COLO829 (cell line): ENCODE data around the gene CFD.
"Not testable (repeated sequence)": the region's sequence is repeated elsewhere in the genome, so short reads cannot be mapped to it uniquely, and the experiment has no call there.

ENCODE experiments used
- DNase-seq: peaks from one replicate; pipeline ENCODE4 v3.0.0; 2012; ENCODE audit warnings: low spot score

Gene CFD

DNA sequence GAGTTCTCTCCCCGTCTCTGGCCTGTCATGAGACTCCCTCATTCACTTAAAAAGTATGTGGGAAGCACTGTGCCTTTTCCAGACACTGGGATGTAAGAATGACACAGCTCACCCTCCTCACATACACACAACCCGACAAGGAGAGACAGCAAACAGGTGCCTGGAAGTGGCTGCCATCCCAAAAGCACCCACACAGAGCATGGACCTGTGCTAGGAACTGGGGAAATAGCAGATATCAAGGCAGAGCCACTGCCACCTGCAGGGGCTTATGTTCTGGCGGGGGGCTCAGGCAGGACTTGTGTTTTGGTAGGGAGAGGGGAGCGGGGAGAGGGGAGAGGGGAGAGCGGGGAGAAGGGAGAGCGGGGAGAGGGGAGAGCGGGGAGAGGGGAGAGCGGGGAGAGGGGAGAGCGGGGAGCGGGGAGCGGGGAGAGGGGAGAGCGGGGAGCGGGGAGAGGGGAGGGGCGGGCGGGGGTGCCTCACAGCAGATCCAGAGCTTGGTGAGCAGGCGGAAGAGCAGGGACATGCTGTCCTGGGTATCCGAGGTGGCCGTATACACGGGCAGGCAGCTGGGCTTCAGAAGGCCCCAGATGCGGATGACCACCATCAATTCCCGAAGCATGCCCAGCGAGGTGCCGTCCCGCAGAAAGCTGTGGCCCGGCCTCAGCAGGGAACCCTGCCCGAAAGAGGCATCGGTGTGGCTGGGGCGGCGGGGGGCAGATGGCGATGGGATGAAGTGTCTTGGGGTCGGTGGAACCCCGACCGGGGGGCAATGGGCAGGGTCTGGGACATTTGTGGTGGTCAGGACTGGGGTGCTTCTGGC, 12.2 kb downstream of the CFD start:
- no peak for DNase-seq

DNA sequence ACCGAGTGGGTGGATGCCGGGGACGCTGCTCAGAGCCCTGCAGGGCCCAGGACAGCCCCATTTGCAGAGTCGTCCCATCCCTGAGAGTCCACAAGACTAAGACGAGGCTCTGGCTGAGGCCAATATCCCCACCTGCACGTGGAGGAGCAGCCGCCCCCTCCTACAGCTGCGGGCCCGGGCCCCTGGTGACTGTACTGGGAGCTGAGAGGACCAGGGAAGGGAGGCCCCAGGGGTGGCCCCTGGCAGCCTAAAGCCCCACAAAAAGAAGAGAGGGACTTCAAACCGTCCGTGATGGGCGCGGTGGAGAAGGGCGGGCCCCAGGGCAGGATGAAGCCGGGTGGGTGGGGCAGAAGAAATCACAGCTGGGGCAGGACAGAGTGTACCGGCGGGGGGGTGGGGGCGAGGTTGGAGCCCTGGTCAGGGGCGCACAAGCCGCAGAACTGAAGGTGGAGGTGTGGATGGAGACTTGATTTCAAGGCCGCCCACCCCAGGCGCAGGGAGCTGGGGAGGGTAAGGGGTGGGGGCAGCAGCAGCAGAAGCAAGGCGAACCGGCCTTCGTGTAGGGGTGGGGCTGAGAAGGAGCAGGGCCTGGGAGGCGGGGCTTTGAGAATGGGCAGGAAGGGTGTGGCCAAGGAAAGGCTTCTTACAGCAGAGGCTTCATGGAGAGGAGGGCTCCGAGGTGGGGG, 12.9 kb downstream of the CFD start:
- DNase-seq = peak; percentile 90

DNA sequence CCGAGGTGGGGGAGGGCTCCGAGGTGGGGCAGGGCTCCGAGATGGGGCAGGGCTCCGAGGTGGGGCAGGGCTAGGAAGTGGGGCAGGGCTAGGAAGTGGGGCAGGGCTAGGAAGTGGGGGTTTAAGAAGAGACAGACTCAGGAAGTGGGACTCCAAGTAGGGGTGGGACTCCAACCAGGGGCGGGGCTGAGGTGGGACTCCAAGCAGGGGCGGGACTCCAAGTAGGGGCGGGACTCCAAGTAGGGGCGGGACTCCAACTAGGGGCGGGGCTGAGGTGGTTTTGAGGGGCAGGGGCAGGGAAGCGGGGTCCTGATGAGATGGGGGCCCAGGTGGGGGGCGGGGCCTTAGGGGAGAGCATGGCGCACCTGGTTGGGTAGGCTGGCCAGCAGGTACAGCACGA, 13.6 kb downstream of the CFD start:
- peak; percentile 88 for DNase-seq

DNA sequence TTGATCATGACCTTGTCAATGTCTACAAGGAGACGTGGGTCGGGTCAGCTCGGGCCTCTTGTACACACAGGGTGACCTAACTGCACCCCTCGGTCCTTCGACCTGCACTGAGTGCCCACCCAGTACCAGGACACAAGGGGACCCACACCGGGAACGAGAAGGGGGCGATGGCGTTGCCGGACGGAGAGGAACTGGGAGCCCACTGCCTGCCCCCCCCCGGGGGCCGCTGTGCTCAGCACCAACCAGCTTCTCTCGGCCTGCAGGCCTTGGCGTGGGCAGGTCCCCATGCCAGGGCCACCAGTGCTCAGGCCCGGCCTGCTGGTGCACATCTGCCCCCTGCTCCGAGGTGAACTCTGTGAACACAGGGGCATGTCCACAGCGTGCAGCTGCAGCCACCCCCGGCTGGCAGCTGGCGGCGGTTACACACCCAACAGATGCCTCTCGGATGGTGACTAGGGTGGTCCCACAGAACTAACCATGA, 14.1 kb downstream of the CFD start:
- no peak for DNase-seq

DNA sequence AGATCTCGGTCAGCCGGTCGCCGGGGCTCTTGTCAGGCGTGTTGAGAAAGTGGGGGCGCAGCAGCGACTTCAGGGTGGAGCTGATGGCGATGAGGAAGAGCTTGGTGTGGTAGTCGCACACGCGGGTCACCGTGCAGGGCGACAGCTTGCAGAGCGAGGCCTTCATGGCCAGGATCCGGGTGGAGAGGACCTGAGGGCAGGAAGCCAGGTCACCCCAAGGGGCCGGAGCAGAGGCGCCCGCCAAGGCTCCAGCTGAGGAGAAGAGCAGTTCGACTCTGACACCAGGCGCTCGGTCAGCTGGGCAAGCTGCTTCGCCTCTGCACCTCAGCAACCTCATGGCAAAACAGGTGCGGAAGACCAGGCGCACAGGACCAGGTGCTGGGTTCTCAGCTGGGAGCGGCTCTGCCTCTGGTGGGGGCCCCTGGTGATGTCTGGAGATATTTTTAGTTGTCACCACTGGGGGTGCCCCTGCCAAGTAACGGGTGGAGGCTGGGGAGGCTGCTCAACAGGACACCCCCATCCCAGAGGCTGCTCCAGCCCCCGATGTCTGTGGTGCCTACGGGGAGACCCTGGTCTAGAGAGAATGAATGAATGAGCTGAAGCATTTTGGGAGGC, 15.9 kb downstream of the CFD start:
- no peak for DNase-seq

DNA sequence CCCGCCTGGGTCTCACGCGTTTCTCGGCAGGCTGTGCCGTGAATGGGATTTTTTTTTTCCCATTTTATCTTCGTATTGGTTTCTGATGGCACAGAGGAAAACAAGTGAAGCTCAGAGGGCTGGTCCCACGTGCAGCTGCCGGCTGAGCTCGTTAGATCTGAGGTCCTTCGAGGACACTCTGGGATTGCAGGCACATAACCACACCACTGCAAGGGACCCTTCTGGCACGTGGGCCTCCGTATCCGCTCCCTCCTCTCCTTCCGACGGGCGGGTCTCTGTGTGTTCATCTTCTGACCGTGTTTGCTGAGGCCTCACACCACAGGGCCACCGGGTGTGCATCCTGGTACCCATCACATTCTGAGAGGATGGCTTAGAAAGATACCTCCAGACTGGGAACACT, 16.6 kb downstream of the CFD start:
- no peak for DNase-seq

DNA sequence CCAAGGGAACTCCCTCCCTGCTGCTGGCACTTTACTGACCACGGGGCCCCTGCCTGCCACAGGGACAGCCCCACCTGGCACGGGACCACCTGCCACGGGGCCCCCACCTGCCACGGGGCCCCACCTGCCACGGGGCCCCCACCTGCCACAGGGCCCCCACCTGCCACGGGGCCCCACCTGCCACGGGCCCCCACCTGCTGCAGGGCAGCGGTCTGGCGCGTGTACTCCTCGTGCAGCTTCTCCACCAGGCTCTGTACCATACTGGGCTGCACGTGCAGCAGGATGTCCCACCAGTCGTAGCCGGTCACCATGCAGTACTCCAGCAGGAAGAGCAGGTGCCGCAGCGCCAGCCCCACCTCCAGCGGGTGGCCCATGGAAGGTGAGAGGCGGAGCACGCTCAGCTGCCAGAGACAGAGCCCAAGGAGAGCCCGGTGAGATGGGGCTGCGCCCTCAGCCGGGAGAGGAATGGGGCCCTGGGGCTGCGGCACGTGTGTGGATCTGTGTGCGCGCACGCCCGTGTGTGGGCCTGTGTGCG, 17.4 kb downstream of the CFD start:
- DNase-seq = no peak

DNA sequence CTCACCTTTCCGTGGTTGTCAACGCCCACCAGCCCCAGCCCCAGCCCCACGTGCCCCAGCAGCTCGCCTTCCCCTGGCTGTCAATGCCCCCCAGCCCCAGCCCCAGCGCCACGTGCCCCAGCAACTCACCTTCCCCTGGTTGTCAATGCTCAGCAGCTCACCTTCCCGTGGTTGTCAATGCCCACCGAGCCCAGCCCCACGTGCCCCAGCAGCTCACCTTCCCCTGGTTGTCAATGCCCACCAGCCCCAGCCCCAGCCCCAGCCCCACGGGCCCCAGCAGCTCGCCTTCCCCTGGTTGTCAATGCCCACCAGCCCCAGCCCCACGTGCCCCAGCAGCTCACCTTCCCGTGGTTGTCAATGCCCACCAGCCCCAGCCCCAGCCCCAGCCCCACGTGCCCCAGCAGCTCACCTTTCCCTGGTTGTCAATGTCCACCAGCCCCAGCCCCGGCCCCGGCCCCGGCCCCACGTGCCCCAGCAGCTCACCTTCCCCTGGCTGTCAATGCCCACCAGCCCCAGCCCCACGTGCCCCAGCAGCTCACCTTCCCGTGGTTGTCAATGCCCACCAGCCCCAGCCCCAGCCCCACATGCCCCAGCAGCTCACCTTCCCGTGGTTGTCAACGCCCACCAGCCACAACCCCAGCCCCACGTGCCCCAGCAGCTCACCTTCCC, 18.7 kb downstream of the CFD start:
- not testable (repeated sequence) for DNase-seq

DNA sequence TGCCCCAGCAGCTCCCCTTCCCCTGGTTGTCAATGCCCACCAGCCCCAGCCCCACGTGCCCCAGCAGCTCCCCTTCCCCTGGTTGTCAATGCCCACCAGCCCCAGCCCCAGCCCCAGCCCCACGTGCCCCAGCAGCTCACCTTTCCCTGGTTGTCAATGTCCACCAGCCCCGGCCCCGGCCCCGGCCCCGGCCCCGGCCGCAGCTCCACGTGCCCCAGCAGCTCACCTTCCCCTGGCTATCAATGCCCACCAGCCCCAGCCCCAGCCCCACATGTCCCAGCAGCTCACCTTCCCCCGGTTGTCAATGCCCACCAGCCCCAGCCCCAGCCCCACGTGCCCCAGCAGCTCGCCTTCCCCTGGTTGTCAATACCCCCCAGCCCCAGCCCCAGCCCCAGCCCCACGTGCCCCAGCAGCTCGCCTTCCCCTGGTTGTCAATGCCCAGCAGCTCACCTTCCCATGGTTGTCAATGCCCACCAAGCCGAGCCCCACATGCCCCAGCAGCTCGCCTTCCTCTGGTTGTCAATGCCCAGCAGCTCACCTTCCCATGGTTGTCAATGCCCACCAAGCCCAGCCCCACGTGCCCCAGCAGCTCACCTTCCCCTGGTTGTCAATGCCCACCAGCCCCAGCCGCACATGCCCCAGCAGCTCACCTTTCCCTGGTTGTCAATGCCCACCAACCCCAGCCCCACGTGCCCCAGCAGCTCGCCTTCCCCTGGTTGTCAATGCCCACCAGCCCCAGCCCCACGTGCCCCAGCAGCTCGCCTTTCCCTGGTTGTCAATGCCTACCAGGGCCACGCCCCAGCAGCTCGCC, 19.5 kb downstream of the CFD start:
- not testable (repeated sequence) for DNase-seq

DNA sequence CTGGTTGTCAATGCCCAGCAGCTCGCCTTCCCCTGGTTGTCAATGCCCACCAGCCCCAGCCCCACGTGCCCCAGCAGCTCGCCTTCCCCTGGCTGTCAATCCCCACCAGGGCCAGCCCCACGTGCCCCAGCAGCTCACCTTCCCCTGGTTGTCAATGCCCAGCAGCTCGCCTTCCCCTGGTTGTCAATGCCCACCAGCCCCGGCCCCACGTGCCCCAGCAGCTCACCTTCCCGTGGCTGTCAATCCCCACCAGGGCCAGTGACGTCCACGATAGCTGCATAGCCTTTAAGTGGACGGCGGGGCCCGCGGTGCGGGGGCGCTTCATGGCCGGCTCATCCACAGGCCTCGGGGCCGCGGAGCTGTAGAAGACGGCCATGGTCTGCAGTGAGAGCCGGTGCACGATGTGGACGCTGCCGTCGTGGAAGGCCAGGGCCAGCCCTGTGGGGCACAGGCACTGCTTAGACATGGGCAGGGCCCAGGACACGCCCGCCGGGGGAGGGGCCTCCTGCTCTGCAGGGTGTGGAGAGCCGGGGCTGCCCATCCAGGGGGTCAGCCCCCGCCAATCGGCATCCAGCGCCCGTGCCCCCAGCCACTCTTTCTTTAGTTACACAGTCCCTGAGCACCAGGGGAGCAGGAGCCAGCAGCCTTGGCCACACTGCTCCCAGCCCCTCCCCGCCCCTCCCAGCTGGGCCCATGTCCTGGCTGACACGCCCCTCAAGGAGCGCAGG, 20.4 kb downstream of the CFD start:
- no peak for DNase-seq

DNA sequence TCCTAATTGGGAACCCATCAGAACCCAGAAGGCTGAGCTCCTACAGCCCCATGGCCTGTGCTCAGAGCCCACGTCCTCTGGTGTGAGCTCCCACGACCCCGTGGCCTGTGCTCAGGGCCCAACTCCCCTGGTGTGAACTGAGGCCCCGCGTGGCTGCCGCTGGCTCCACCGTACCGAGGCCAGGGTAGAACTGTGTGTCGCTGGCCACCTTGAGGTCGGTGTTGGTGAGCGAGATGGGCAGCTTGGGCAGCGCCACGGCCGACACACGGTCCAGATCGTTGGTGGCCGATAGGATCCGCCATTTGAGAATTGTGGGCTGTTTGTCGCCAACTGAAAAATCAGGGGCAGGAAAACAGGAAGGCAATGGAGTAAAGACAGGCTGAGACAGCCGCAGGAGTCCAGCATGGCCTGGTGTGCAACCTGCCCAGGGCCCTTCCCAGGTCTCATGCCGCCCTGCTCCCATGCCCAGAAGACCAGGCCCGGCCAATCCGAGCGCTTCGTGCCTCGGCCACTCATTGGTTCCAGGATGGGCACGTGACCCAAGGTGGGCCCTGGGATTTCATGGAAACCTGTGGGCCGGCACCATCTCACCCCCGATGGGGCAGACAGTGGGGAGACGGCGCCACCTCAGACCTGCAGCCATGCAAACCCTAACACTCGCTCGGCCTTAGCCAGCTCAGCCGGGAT, 22.1 kb downstream of the CFD start:
- no peak for DNase-seq

DNA sequence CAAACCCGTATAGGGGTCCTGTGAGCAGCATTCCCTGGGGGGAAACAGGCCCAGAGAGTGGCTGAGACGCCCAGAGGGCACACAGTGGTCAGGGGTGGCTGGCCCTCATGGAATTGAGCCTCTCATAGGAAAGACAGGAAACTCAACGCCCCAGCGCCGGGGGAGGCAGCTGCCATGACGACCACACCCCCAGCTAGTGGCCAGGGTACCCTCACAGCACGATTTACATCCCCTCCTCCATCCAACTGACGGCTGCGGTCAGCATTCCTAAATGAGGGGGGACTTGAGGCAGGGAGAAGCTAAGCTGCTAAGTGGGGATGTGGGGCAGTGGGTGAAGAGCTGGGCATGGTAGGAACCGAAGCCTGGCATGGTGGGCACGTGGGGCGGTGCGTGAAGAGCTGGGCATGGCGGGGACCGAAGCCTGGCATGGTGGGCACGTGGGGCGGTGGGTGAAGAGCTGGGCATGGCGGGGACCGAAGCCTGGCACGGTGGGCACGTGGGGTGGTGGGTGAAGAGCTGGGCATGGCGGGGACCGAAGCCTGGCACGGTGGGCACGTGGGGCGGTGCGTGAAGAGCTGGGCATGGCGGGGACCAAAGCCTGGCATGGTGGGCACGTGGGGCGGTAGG, 23.5 kb downstream of the CFD start:
- DNase-seq = no peak

DNA sequence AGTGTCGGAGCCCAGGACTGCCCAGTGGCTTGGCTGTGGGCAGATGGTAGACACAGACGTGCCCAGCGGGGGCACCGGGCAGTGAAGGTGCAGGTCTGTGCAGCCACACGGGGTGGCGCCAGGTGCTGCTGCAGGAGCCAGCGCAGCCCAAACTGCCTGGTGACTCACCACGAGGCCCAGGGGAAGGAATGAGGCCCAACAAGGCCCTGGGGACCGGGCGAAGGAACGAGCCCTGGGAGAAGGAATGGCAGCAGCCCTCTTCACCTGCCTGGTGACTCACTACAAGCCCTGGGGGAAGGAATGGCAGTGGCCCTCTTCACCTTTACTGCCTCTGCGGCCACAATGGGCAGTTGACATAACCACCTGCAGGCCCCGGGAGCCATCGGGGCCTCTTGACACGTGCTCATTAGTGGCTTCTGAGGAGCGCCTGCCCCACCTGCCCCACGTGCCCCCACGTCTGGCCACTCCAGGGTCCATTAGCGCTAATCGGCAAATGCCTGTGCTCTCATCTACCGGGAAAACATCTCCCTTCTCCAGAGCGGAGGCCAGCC, 24.3 kb downstream of the CFD start:
- no peak for DNase-seq

DNA sequence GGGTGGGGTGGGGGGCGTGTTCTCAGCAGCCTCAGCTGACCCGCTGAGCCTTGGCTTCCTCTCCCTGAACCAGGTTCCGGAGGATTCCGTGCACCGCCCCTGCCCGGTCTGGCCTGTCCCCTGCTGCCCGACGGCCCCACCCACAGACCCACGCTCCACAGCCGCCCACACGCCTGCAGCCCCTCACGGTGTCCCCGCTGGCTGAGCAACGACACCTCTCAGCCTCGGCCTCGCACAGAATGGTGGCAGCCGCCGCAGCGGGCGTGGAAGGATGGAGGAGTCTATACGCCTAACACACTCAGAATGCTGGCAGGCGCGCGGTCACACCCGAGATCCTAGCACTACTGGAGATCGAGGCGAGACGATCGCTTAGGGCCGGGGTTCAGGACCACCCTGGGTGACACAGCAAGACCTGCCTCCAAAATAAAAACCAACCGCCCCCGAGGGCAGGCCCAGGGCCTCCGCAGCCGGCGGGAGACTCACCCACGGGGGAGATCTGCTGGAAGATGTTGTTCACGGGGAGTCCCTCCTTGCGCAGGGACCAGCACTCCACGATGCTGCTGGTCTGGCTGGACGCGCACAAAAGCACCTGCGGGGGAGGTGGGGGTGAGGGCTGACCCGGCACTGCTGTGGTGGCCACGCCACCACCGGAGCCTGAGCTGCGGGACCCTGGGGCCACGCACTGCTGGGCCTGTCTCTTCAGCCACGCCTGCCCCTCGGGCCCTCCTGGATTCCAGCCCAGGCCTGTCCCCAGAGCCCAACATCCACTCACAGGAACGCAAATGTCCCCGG, 25.2 kb downstream of the CFD start:
- no peak for DNase-seq

DNA sequence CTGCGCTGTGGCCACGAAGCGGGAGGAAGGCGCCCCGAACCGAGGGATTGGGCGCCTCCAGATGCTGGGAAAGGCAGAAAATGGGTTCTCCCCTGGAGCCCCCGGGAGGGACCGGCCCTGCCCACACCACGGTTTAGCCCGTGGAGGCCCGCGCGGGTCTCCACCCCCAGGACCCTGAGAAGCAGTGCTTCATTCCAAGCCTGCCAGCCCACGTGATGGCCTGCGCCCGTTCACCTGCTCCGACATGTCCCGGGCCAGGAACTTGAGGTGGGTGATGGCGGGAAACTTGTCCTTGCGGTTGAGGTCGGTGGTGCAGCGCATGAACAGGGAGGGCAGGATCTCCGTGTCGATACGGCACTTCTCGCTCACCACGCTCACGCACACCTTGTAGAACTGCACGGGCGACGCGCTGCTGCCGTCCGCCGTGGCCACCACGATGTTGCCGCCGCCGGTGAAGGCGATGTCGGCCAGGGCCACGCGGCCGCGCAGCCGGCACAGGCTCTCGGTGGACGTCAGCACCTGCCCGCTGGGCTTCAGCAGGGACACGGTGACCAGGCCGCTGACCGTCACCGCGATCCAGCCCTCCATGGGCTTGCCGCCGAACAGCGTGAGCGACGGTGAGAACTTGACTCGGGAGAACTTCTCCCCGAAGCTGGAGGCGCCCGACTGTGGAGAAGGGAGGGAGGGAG, 26.2 kb downstream of the CFD start:
- DNase-seq = no peak

DNA sequence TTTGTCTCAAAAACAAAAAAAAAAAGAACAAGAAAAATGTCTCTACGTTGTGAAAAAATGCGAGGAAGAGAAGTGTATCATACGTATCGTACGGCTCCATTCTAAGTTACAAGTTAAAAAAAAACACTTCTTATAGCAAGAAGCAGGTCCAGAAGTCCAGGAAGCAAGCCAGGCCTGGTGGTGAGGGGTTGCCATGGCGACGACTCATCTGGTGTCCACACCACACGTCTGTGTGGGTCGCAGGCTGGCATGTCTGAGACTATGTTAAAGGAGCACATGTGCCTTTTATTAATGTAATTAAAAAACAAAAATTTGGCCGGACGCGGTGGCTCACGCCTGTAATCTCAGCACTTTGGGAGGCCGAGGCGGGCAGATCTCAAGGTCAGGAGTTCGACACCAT, 27.6 kb downstream of the CFD start:
- DNase-seq = no peak

DNA sequence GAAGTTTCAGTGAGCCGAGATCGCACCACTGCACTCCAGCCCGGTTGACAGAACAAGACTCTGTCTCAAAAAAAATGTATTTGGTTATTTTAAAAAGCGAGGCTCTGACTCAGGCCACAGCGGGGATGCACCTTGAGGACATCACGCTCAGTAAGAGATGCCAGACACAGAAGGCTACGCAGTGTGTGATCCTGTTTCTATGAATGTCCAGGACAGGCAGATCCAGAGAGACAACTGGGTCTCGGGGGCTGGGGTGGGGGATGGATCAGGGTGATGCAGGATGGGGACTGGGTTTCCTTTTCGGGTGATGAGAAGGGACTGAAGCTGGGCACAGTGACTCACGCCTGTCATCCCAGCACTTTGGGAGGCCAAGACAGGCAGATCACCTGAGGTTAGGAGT, 28.1 kb downstream of the CFD start:
- DNase-seq = no peak
